Right lobe of liver (tissue), 4 donors: Measurements from ENCODE around the gene DNM1L.

ENCODE experiments used
- POLR2A ChIP-seq: fragments of 450-650 bp; IDR thresholded peaks from one replicate; pipeline ENCODE4 v1.6.1; 2017; ENCODE audit warnings: antibody characterized with exemption, mild to moderate bottlenecking
- TF ChIP-seq, protein P1 (sequence below), 4 donors: fragments of 200-600 bp in 3 of 4; fragments of 450-650 bp in 1 of 4; IDR thresholded peaks; one replicate each; pipeline versions ENCODE4 v1.5.1 to v1.8.0; 2016 to 2022; ENCODE audit warnings: antibody characterized with exemption in 4 of 4, mild to moderate bottlenecking in 2 of 4
- donor health status: DM: no; HTN: no; CAD: no.
- donor health status: DM: no; HTN: no; CAD: no.
- donor health status: DM: no; HTN: yes; CAD: no.

- TF ChIP-seq, protein P1, sequence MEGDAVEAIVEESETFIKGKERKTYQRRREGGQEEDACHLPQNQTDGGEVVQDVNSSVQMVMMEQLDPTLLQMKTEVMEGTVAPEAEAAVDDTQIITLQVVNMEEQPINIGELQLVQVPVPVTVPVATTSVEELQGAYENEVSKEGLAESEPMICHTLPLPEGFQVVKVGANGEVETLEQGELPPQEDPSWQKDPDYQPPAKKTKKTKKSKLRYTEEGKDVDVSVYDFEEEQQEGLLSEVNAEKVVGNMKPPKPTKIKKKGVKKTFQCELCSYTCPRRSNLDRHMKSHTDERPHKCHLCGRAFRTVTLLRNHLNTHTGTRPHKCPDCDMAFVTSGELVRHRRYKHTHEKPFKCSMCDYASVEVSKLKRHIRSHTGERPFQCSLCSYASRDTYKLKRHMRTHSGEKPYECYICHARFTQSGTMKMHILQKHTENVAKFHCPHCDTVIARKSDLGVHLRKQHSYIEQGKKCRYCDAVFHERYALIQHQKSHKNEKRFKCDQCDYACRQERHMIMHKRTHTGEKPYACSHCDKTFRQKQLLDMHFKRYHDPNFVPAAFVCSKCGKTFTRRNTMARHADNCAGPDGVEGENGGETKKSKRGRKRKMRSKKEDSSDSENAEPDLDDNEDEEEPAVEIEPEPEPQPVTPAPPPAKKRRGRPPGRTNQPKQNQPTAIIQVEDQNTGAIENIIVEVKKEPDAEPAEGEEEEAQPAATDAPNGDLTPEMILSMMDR (IDR thresholded peaks at IDR 0.05): no peak
- no peak for TF ChIP-seq POLR2A
These were observed 74.5 kb downstream of the DNM1L start for GRCh38 chr12:32753605-32754004.
